SH-SY5Y (cell line): ENCODE measurements around the gene FAM240A.

Experiments used
- GATA2 ChIP-seq: IDR thresholded peaks from 2 replicates; pipeline ENCODE4 v1.6.1; 2011; ENCODE audit warnings: mild to moderate bottlenecking, low read depth, low read length
- GATA3 ChIP-seq: IDR thresholded peaks from 2 replicates; pipeline ENCODE4 v1.6.1; 2011; ENCODE audit warnings: low read depth, mild to moderate bottlenecking, low read length, moderate library complexity

Gene FAM240A

DNA sequence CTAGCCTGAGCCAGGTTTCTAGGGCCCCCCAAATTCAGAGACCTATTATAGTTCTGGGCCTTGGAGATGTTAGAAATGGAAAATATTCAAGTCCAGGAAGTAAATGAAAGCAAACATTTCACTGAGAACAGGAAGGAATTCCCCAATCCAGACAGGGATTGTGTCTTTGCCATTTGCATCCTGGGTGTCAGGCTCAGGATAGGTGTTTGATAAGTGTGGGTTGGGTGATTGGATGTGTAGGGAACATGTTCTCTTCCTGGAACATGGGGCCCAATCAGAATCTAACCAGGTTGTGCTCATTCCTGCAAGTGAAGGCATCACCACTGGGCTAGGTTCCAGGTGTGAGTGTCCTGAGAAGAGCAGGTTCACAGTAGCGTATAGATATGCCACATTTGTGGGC lies 31.6 kb upstream of the FAM240A start:
- TF ChIP-seq GATA3 (no peak), GATA2 (no peak)

DNA sequence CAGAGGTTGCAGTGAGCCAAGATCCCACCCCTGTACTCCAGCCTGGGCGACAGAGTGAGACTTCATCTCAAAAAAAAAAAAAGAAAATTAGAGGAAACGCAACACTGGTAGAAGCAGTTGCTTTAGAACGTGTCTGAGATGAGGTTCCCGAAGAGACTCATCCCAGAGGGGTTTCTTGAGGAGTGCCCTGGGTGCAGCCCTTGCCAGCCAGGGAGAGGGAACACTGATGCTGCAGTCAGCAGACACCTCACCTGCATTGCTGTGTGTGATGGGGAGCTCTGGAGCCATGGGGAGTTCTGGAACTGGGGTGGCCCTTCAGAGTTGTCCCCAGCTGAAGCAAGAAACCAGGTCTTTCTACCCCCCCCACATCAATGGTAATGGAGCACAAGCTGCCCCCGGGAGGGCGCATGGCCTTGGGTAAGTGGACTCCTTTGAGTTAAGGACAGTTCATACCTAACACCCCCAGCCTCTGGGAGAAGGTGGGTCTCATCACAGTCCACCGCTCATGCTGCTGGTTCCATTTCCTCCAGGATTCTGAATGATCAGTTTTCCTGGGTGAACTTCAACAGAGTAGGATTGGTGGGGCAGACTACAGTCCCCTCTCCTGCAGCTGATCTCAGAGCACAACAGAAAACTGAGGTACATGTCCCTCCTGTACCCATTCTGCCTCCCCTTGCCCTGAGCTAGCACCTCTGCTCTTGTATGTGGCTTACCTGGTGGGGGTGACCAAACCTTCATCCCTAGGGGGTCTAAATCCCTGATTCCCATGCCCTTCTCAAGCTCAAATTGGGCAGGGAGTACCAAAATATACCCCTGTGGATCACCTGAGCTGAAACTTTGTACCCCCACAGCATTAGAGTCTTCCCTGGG lies 27.5 kb upstream of the FAM240A start:
- TF ChIP-seq GATA3, result no peak
- TF ChIP-seq GATA2, result no peak

DNA sequence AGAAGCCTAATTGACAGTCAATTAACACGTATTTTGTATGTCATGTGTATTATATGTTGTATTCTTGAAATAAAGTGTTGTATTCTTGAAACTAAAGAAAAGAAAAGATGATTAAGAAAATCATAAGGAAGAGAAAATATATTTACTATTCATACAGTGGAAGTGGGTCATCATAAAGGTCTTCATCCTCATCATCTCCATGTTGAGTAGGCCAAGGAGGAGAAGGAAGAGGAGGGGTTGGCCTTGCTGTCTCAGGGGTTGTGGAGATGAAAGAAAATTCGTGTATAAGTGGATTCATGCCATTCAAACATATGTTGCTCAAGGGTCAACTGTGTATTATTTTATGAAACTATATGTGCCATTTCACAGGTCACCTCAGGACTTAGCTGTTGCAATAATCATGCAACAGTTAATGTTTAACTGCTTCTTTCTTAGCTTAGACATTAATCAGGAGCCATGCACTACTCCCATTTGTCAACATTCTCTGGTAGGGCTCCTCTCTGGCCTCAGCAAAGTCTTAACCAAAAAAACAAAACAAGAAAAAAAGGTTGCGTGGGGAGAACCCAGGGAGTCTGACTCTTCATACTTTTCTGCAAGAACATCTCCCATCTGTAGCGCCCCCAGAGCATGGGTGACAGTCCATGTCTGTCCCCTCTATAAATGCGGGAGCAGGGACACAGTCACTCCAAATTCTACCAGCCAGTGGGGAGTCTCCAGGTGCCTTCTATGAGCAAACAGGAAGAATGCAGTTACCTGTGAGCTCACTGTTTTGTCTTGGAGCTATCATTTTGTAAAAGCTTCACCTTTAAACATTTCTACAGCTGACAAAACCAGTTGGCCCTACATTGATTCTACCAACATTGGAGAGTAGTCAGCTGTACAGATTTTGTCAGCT lies 26.3 kb upstream of the FAM240A start:
- TF ChIP-seq GATA2, result no peak
- no peak for TF ChIP-seq GATA3

DNA sequence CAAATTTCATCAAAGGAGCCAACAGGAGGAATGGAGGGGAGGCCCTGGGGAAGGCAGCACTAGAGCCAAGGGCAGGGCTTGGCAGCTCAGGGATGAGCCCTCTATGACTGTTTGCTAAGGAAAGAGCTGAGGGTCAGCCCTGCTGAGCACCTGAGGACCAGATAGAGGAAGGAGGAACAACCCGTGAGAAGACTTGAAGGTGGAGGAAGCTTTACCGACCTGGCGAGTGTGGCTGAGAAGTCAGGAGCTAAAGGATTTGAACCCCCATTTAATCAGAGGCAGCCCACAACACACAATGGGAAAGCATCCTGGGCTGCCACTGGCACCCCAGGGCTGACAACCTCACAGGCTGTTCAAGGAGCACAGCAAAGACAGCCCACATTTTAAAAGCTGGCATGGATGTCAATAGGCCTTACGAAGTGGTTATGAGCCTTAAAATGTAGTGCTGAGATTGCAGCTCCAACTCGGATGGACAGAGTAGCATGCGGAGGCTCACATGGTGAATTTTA lies 25.5 kb upstream of the FAM240A start:
- TF ChIP-seq GATA2 (no peak), GATA3 (no peak)

DNA sequence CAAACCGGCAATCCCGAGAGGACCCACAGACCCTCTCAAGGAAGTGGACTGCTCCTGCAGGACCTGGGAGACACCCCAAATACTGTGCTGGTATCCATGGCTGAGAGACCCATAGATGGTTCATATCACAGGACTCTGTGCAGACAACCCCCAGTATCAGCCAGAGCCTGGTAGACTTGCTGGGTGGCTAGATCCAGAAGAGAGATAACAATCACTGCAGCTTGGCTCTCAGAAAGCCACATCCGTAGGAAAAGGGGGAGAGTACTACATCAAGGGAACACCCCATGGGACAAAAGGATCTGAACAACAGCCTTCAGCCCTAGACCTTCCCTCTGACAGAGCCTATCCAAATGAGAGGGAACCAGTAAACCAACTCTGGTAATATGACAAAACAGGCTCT lies 25.1 kb upstream of the FAM240A start:
- TF ChIP-seq GATA2, result peak; percentile 56

DNA sequence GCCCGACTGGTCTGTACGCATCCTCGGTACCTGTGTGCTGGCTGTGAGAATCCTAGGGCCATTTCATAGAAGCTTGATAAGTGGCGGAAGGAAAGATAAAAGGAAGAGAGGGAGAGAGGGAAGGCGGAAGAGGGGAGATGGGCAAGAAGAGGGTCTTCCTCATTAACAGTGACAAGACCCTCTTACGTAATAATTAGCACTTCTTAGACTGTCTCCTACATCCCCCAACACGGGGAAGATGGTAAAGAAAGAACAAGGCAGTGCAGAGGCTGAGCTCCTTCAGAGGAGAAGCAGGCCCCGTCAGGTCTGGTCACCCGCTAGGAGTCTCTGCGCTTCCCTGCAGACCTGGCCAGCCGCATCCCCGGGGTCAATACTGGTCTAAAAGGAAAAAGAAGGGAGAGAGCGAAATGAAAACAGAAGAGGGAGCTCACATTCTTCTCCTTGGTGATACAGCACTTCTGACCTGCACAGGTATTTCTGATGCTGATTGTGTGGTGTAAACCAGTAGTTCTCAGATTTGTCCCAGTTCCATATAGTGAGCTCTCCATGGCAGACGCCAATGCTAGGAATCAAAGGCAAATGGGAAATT lies 19.0 kb upstream of the FAM240A start:
- no peak for TF ChIP-seq GATA2
- TF ChIP-seq GATA3, result no peak

DNA sequence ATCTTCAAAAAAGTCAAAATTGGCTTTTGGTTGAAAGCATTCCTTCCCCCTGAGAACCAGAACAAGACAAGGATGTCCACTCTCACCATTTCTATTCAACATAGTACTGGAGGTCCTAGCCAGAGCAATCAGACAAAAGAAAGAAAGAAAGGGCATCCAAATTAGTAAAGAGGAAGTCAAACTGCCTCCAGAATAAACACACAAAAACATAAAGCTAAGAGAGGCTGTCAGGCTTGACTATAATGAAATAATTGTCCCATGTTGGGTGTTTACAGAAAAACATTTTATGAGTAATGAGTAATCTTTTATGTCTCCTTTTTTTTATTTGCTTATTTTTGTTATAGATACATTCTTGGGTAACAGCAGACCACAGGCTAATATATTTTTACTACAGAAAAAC lies 18.3 kb upstream of the FAM240A start:
- TF ChIP-seq GATA2 (no peak), GATA3 (no peak)

DNA sequence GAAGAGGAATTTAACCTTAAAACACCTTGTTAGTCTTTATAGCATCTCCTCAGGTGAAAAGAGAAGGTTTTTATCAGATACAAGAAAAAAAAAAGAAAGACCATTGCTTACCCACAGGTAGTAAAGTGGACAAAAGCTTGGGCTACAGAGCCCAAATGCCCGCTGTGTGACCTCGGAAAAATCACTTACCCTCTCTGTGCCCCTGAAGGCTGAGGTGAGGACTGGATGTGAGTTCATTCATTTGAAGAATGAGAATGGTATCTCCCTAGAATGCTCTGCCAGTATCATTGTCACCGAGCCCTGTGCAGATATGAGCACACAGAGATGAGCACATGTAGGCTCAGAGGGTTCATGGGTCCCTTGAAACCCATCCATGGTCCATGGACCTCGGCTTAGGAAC lies 17.6 kb upstream of the FAM240A start:
- TF ChIP-seq GATA2 (no peak), GATA3 (no peak)

DNA sequence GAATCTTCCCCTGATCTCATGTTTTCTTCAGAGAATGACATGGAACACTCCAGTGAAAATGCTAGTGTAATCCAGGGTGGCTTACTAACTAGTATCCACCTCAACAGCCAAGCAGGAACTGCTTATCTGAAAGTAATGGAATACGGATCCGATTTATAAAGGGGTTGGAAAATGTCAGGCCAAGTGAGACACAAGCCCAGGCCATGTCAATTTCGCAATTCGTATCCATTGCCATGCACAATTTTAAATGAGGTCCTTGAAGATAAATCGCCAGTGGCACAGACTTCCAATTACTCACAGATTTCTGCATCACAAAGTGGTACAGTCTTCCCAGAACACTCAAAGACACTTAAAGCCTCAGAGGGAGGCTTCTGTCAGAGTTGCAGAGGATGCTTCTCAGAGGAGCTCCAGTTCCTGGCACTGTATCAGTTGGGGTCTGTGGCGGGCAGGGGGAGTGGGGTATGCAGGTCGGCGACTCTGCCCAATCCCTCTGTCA lies 16.5 kb upstream of the FAM240A start:
- TF ChIP-seq GATA3, result no peak
- TF ChIP-seq GATA2, result no peak

DNA sequence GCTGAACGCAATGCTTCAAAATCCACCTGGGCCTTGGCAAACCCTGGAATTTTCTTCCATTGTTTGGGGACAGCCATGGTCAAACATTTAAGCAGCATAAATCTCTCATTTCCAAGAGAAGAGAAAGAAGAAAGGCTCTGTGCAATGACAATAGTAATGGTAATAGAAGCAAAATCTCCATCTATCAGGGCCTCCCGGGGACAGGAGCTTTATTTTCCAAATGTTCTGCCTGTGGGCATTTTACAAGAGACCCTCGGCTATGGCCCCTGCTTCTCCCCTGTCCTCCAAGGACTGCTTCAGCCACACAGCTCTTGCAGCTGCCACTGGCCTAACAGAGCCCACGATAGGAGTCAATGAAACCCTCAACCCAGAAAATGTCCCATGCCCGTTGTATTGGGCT lies 12.7 kb upstream of the FAM240A start:
- TF ChIP-seq GATA2, result no peak
- no peak for TF ChIP-seq GATA3

DNA sequence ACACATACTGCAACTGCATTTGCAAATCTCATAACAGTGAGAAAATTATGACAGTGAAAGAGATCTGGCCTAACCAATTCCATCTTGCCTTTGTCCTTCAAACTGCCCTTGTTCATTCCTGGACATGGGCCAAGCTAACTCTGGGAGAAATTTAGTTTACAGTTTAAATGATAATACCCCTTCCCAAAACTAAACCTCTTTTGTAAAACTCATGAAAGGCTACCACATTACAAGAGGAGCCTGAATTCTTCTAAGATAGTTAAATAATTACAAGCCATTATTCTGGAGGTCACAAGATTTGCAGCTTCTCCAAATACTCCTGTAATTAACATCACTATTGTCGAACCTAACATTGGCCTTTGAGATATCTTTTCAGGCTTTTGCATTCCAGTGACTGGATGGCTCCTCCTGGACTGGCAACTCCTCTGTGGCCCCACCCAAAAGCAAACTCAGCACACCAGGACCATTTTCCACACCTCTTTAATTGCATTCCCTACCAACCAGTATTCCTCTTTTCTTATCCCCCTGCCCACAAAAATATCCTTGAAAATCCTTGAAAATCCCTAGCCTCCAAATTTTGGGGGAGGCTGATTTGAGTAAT lies 8.8 kb upstream of the FAM240A start:
- TF ChIP-seq GATA2, result no peak
- no peak for TF ChIP-seq GATA3

DNA sequence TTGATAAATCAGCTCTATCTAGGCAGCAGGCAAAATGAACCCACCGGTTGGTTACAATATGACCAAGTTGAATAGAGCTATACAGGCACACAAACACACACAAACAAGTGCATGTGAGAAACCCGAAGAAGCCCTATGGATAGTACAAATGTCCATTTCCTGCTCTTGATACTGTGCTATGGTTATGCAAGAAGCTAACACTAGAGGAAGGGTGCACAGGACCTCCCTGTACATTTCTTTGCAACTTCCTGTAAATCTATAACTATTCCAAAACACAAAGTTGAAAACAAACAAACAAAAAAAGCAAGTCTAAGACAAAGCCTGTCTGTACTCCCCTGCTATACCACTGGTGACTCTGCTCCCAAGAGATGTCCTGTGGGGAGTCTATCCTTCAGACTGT lies 8.2 kb upstream of the FAM240A start:
- TF ChIP-seq GATA2, result no peak

DNA sequence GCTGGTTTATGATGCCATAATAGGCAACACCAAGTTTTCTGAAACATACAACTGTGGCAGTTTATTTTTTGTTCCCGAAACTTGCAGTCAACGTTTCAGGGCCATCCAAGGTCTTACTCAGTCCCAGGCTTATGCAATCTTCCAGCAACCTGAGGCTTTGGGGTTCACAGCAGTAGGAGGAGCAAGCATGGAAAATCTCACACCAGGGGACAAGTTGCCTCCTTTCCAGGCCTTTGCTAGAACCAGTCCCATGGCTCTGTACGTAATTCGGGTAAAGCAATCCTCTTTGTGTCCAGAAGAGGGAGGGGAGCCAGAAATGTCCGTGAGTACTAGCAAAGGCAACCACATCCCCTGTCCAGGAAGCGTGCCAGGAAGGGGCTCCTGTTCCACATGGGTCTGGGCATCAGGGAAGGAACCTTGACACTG lies 4.7 kb upstream of the FAM240A start:
- TF ChIP-seq GATA3, result no peak

DNA sequence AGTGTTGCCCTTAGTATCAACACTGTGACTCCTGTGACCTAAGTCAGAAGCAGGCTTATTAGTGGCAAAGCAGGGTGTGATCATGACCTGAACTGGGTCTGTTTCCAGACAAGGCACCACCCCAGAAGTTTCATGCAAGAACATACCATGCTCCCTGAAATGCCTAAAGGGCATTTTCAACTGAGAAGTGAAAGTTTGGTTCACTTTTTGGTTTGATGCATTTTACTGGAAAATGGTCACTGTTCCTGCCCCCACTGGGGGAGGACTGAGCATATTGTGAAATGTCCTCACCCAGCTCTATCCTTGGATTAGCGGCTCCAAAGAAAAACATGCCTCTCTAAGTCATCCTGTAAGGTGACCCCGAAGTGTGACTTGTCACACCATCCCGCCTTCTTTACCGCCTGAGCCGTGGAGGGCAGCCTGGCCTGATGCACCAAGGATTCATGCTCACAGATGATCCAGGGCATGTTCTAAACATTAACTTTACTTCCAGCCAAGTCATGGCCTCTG lies 3.1 kb upstream of the FAM240A start:
- TF ChIP-seq GATA3 (no peak), GATA2 (no peak)
